Thyroid gland (tissue), 4 donors: Measurements from ENCODE around the gene ERC1.

Source experiments
- CTCF ChIP-seq, 6 experiments: fragments of 200-600 bp in 3 of 6; fragments of 450-650 bp in 3 of 6; sonication (generic) in 3 of 6; IDR thresholded peaks; one replicate each; pipeline ENCODE4 v1.5.1; 2016 to 2019; ENCODE audit warnings: antibody characterized with exemption in 6 of 6, mild to moderate bottlenecking in 2 of 6, inconsistent platforms in 1 of 6, moderate library complexity in 1 of 6
- POLR2A ChIP-seq, 2 donors: fragments of 450-650 bp; IDR thresholded peaks; one replicate each; pipeline ENCODE4 v1.6.1; 2017; ENCODE audit warnings: antibody characterized with exemption in 2 of 2, mild to moderate bottlenecking in 2 of 2, moderate library complexity in 1 of 2

- TF ChIP-seq POLR2A (IDR thresholded peaks at IDR 0.05) (no peak), CTCF (IDR thresholded peaks at IDR 0.05) (no peak)
These were observed 156.8 kb downstream of the ERC1 start for GRCh38 chr12:1147821-1148220.
